ENCODE data around the gene CMTR1. TPM values are rescaled to one million over a fixed set of nuclear protein-coding genes. Genes with fewer than 3 reads are reported as not detected.
A peak's percentile ranks its signal among the peaks of the same experiment; 100 is the strongest.

Gene CMTR1
- total RNA-seq, 1 experiment from 2014 or later: 37.7 TPM

DNA sequence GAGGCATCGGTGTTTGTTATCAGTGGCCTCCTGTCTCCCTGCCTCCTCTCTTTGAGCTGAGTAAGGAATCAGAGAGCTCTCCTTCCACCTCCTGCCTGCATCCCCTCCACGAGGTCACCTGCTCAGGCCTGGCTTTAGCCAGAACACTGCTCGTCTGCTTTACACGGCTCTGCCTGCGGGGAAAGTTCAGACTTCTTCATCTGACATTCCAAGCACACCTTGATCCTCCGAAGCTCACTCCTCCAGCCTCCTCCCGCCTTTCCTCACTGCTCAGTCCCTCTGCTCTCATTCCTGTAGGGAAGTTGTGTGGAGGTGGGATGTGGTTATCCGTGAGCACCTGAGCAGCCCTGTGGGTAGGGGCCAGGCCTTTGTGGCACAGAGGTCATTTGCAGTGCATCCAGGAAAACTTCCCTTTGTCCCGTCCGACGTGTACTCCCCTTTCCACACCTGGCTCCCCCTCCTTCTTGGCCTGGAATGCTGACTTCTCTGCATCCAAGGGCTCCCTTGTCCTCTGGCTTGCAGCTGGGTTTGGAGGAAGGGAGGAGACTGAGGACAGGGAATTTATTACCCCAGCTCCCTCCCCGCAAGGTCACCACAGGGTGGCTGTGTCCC lies 79.5 kb downstream of the CMTR1 start:
- ATAC-seq (no peak), DNase-seq (ENCODE audit: low read depth, low spot score) (no peak)
- ChIA-PET CTCF (no interaction called here), POLR2A (no interaction called here)
- Histone ChIP-seq H3K27ac (ENCODE audit: low read length) (peak overlapping the region; percentile 91), H3K4me3 (ENCODE audit: low read depth in 2 of 2, low read length in 2 of 2) (no peak overlapping the region), H3K9me3 (ENCODE audit: control insufficient read depth, insufficient read depth, low read depth, low read length) (no peaks in the 10 kb centered on the region), H3K36me3 (ENCODE audit: control insufficient read depth, insufficient read depth, low read length) (no peaks in the 10 kb centered on the region), H3K4me1 (ENCODE audit: control insufficient read depth, insufficient read depth, low read length) (peaks cover 67% of the 10 kb centered on the region), H3K27me3 (ENCODE audit: control insufficient read depth, insufficient read depth, low read length) (no peaks in the 10 kb centered on the region)
- in situ Hi-C loops (cut with HindIII; ENCODE audit: low pct_unique_long_range_greater_than_20kb, low sequenced_read_pairs) (no loop called here), intact Hi-C loops (cut with micrococcal nuclease; ENCODE audit: unreplicated experiment) (no loop called here)
- BruUV-seq (replicated peaks): no TSS peak
- TF ChIP-seq, protein P1, sequence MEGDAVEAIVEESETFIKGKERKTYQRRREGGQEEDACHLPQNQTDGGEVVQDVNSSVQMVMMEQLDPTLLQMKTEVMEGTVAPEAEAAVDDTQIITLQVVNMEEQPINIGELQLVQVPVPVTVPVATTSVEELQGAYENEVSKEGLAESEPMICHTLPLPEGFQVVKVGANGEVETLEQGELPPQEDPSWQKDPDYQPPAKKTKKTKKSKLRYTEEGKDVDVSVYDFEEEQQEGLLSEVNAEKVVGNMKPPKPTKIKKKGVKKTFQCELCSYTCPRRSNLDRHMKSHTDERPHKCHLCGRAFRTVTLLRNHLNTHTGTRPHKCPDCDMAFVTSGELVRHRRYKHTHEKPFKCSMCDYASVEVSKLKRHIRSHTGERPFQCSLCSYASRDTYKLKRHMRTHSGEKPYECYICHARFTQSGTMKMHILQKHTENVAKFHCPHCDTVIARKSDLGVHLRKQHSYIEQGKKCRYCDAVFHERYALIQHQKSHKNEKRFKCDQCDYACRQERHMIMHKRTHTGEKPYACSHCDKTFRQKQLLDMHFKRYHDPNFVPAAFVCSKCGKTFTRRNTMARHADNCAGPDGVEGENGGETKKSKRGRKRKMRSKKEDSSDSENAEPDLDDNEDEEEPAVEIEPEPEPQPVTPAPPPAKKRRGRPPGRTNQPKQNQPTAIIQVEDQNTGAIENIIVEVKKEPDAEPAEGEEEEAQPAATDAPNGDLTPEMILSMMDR (IDR thresholded peaks at IDR 0.05): no peak
- TF ChIP-seq TCF7L2 (IDR thresholded peaks at IDR 0.05; ENCODE audit: low read depth, low read length): peak; percentile 52; the same call in 1 of the 2 replicates

DNA sequence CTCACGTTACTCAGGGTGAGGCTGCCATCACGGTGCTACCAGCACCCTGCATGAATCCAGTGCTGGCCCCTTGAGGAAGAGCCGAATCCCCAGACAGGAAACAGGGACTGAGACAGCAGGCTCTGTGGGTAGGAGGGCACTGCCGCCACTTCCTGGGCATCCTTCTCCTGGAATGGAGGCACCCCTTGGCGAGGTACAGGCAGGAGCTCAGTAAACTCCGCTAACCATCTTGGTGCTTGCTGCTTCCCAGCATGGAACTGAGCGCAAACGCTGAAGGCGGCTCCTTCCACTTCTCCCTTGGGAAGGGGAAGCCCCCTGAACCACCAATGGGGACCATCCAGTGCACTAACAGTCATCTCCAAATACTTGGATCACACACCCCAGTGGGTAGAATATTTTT lies 80.1 kb downstream of the CMTR1 start:
- POLR2A ChIA-PET: no interaction called here
- ATAC-seq (no peak), DNase-seq (ENCODE audit: low read depth, low spot score) (no peak)
- CTCF ChIA-PET: no interaction called here
- Histone ChIP-seq H3K27me3 (ENCODE audit: control insufficient read depth, insufficient read depth, low read length) (no peaks in the 10 kb centered on the region), H3K27ac (ENCODE audit: low read length) (peak overlapping the region; percentile 91), H3K4me1 (ENCODE audit: control insufficient read depth, insufficient read depth, low read length) (peaks cover 70% of the 10 kb centered on the region), H3K9me3 (ENCODE audit: control insufficient read depth, insufficient read depth, low read depth, low read length) (no peaks in the 10 kb centered on the region), H3K36me3 (ENCODE audit: control insufficient read depth, insufficient read depth, low read length) (no peaks in the 10 kb centered on the region), H3K4me3 (ENCODE audit: low read depth in 2 of 2, low read length in 2 of 2) (no peak overlapping the region)
- no TSS peak for BruUV-seq (replicated peaks)
- in situ Hi-C loops (cut with HindIII; ENCODE audit: low pct_unique_long_range_greater_than_20kb, low sequenced_read_pairs) (no loop called here), intact Hi-C loops (cut with micrococcal nuclease; ENCODE audit: unreplicated experiment) (no loop called here)
- TF ChIP-seq REST (IDR thresholded peaks at IDR 0.05; ENCODE audit: insufficient read depth in 1 of 2, low read depth in 2 of 2, low read length in 1 of 2) (no peak), TCF7L2 (IDR thresholded peaks at IDR 0.05; ENCODE audit: low read depth, low read length) (no peak), SIN3A (IDR thresholded peaks at IDR 0.05; ENCODE audit: borderline replicate concordance, insufficient read depth, low read depth, low read length) (no peak), POLR2AphosphoS5 (IDR thresholded peaks at IDR 0.05; ENCODE audit: low read depth, low read length) (no peak)
- TF ChIP-seq, protein P1 (IDR thresholded peaks at IDR 0.05): no peak

All from Panc1 (cell line).